B cell (primary cell): ENCODE data around the gene SLK. TPM values are rescaled to one million over a fixed set of nuclear protein-coding genes. Genes with fewer than 3 reads are reported as not detected.

Experiments used
- ATAC-seq: fragments of 200-7000 bp; cut with Tn5 transposase; one replicate; pipeline ENCODE4 v1.10.0; 2021; ENCODE audit warnings: low read depth, mild to moderate bottlenecking, moderate number of reproducible peaks, moderate library complexity
- CTCF ChIA-PET: fragments of 350-600 bp; sonication (Branson Sonifier 250); formaldehyde crosslinking; loops from one replicate; lab custom pipeline; 2021; ENCODE audit warnings: antibody characterized with exemption, inconsistent platforms; lab: Charles Lee
- POLR2A ChIA-PET: fragments of 350-600 bp; sonication (Branson Sonifier 250); formaldehyde crosslinking; loops from one replicate; lab custom pipeline; 2021; ENCODE audit warnings: antibody characterized with exemption; lab: Charles Lee
- DNase-seq: peaks from one replicate; pipeline ENCODE4 v3.0.0; 2013
- H2AFZ ChIP-seq: 2 replicates; pipeline ENCODE4 v1.6.1; 2012; ENCODE audit warnings: mild to moderate bottlenecking, low read depth, low read length; ENCODE audit not compliant: insufficient read depth, poor library complexity, severe bottlenecking
- H3K27ac ChIP-seq, 2 donors: 1 replicate in 1 of 2; 2 replicates in 1 of 2; pipeline ENCODE4 v1.5.1; 2012 to 2013; ENCODE audit warnings: low read length in 2 of 2, mild to moderate bottlenecking in 2 of 2, moderate library complexity in 1 of 2
- H3K27me3 ChIP-seq, 4 experiments: fragments of 200-600 bp in 1 of 4; sonication (generic) in 1 of 4; replicated peaks in 1 of 4; 1 replicate in 2 of 4; 2 replicates in 2 of 4; pipeline versions ENCODE4 v1.6.1 to v1.7.0; 2013 to 2016; ENCODE audit warnings: low read length in 3 of 4, mild to moderate bottlenecking in 2 of 4, mixed read lengths in 1 of 4, moderate library complexity in 1 of 4; ENCODE audit not compliant: insufficient read depth in 4 of 4, control insufficient read depth in 3 of 4; ENCODE audit errors: control extremely low read depth in 1 of 4
- H3K36me3 ChIP-seq, 2 experiments: replicated peaks in 1 of 2; 1 replicate in 1 of 2; 2 replicates in 1 of 2; pipeline versions ENCODE4 v1.6.1 to v1.7.1; 2013; ENCODE audit warnings: low read length in 1 of 2; ENCODE audit not compliant: insufficient read depth in 2 of 2, control insufficient read depth in 1 of 2; ENCODE audit errors: control extremely low read depth in 1 of 2, extremely low read depth in 1 of 2
- H3K4me1 ChIP-seq, 2 donors: fragments of 200-600 bp in 1 of 2; sonication (generic) in 1 of 2; 1 replicate in 1 of 2; 2 replicates in 1 of 2; pipeline versions ENCODE4 v1.5.1 to v1.6.1; 2013 to 2017; ENCODE audit warnings: low read length in 2 of 2; ENCODE audit not compliant: control insufficient read depth in 2 of 2, insufficient read depth in 2 of 2
- H3K4me2 ChIP-seq: replicated peaks from 2 replicates; pipeline ENCODE3; 2012; ENCODE audit warnings: mild to moderate bottlenecking, low read depth, low read length; ENCODE audit not compliant: poor library complexity, severe bottlenecking
- H3K4me3 ChIP-seq, 5 experiments: fragments of 200-600 bp in 1 of 5; sonication (generic) in 1 of 5; 1 replicate in 3 of 5; 2 replicates in 2 of 5; pipeline versions ENCODE4 v1.5.1 to v1.7.0; 2011 to 2016; ENCODE audit warnings: low read length in 4 of 5, mild to moderate bottlenecking in 4 of 5, low read depth in 2 of 5, control low read depth in 1 of 5, moderate library complexity in 1 of 5; ENCODE audit not compliant: insufficient read depth in 1 of 5; ENCODE audit errors: control extremely low read depth in 1 of 5, extremely low read depth in 1 of 5
- H3K79me2 ChIP-seq: fragments of 200-600 bp; sonication (generic); one replicate; pipeline ENCODE4 v1.6.0; 2016; ENCODE audit warnings: low read length; ENCODE audit not compliant: control insufficient read depth, insufficient read depth
- H3K9ac ChIP-seq: fragments of 200-600 bp; sonication (generic); 2 replicates; pipeline ENCODE4 v1.6.1; 2017; ENCODE audit warnings: mild to moderate bottlenecking, low read length, moderate library complexity
- H3K9me3 ChIP-seq, 3 donors: one replicate each; pipeline versions ENCODE4 v1.6.1 to v1.7.1; 2013; ENCODE audit warnings: low read length in 2 of 3; ENCODE audit not compliant: control insufficient read depth in 2 of 3, insufficient read depth in 1 of 3; ENCODE audit errors: control extremely low read depth in 1 of 3
- H4K20me1 ChIP-seq: 2 replicates; pipeline ENCODE4 v1.6.0; 2012; ENCODE audit warnings: mild to moderate bottlenecking, low read length; ENCODE audit not compliant: insufficient read depth, control insufficient read depth, poor library complexity, severe bottlenecking
- H3K27ac Mint-ChIP-seq: one replicate; pipeline ENCODE4 v1.8.0; 2021; ENCODE audit warnings: mixed read lengths
- H3K27me3 Mint-ChIP-seq: one replicate; pipeline ENCODE4 v1.8.0; 2021; ENCODE audit warnings: mixed read lengths
- H3K4me1 Mint-ChIP-seq: one replicate; pipeline ENCODE4 v1.8.0; 2021; ENCODE audit warnings: mixed read lengths
- H3K4me3 Mint-ChIP-seq: one replicate; pipeline ENCODE4 v1.8.0; 2021; ENCODE audit warnings: mixed read lengths
- H3K9me3 Mint-ChIP-seq: one replicate; pipeline ENCODE4 v1.8.0; 2022; ENCODE audit warnings: mixed read lengths; ENCODE audit not compliant: insufficient read depth
- CTCF ChIP-seq: fragments of 200-600 bp; IDR thresholded peaks from one replicate; pipeline ENCODE4 v1.8.0; 2022; ENCODE audit warnings: antibody characterized with exemption, mild to moderate bottlenecking
- EZH2 ChIP-seq: IDR thresholded peaks from 2 replicates; pipeline ENCODE4 v1.6.1; 2012; ENCODE audit warnings: borderline replicate concordance, low read depth, mild to moderate bottlenecking, moderate library complexity, low read length; ENCODE audit not compliant: insufficient read depth, poor library complexity, severe bottlenecking
- WGBS: methylation state at CpG from one replicate; pipeline ENCODE4 v1.1.5; 2013; ENCODE audit warnings: missing lambda C conversion rate; ENCODE audit not compliant: insufficient coverage; 5-methylcytosine and 5-hydroxymethylcytosine counted together
- intact Hi-C: fragments of 100-400 bp; cut with micrococcal nuclease; formaldehyde crosslinking; loops from one replicate; pipeline ENCODE4 v1.10.0; 2022
- polyA minus RNA-seq: library from RNA; depleted of rRNA, polyadenylated mRNA; stranded (reverse); fragments of >200 nt; gene quantifications from 2 replicates; pipeline ENCODE4 v1.2.3, GENCODE V29; 2012
- polyA plus RNA-seq: library from polyadenylated mRNA; depleted of rRNA; stranded (reverse); fragments of >200 nt; gene quantifications from 2 replicates; pipeline ENCODE4 v1.2.3, GENCODE V29; 2012
- total RNA-seq, 2 donors: library from RNA; stranded (reverse); fragments of 120-200 nt in 1 of 2; gene quantifications; 1 replicate in 1 of 2; 2 replicates in 1 of 2; pipeline versions ENCODE4 v1.2.3 to v1.2.4, GENCODE V29; 2013 to 2022

The SLK gene
- total RNA-seq (22.6 and 24.5 TPM in 2 replicates), polyA plus RNA-seq (2.9 and 4.9 TPM in 2 replicates), polyA minus RNA-seq (12.3 and 15.4 TPM in 2 replicates)
- 30.0 TPM for total RNA-seq (2013)

GRCh38 chr10:103966671-103967447, at the start of gene SLK:
Gene SLK, plus strand, starts transcription at chr10:103967140. Its CDS starts 606 bp downstream, at chr10:103967746.
- peaks cover 32% of the 10 kb centered on the region for H3K4me1 Mint-ChIP-seq
- peaks cover 43% of the 10 kb centered on the region for H3K79me2 ChIP-seq

More at GRCh38 chr10:103966671-103967447, at the start of gene SLK:
- Histone ChIP-seq H4K20me1 (no peaks in the 10 kb centered on the region), H3K4me3 (peak within 1 kb of the TSS; percentile 88 to 99 (median 95)), H3K4me2 (peak within 1 kb of the TSS; percentile 92), H3K36me3 (no peaks in the 10 kb centered on the region), H3K9me3 (peaks cover 0 to 4% (median 0%) of the 10 kb centered on the region in 3 donors), H3K27ac (peak within 1 kb of the TSS; percentile 81 to 88), H3K27me3 (no peaks in the 10 kb centered on the region), H3K9ac (peak within 1 kb of the TSS; percentile 93), H3K4me1 (peaks cover 21 to 25% of the 10 kb centered on the region in 2 donors), H2AFZ (peak within 1 kb of the TSS; percentile 99)
- ATAC-seq (peak; percentile 87), DNase-seq (peak; percentile 94)
- TF ChIP-seq CTCF = no peak
- no peak for TF ChIP-seq EZH2
- under 1% methylated on average over 92 of the region's 92 CpGs for WGBS
- CTCF ChIA-PET = interaction anchor here (1.6 kb wide), 1 partner anchor 155 kb away, joined by 14 read pairs; the partner anchor contains the start of gene SFR1
- intact Hi-C loops = loop anchor here (1.0 to 5.0 kb wide), 4 partner anchors 49 to 370 kb away; partner anchors contain the start of genes GSTO2, ITPRIP and STN1
- Mint-ChIP-seq H3K9me3 (no peaks in the 10 kb centered on the region), H3K27me3 (no peaks in the 10 kb centered on the region), H3K4me3 (peak within 1 kb of the TSS; percentile 97), H3K27ac (peak within 1 kb of the TSS; percentile 86)
- POLR2A ChIA-PET = interaction anchor here (2.3 kb wide), 1 partner anchor 155 kb away, joined by 12 read pairs; the partner anchor contains the start of gene SFR1
